Measurements from ENCODE around the gene BCL11B.
A peak's percentile ranks its signal among the peaks of the same experiment; 100 is the strongest.

Gene BCL11B

GRCh38 chr14:99157676-99158075 is 114.3 kb downstream of the BCL11B start:
- no peak for DNase-seq (ENCODE audit: low read depth, low spot score)
- H3K4me3 ChIP-seq (ENCODE audit: low read length) = no peak overlapping the region

GRCh38 chr14:99157246-99157645 is 114.8 kb downstream of the BCL11B start:
- H3K4me3 ChIP-seq (ENCODE audit: low read length) = no peak overlapping the region

GRCh38 chr14:99156814-99157213 is 115.2 kb downstream of the BCL11B start:
- DNase-seq (ENCODE audit: low read depth, low spot score) = no peak

More at GRCh38 chr14:99157246-99157645, 114.8 kb downstream of the BCL11B start:
- no peak for DNase-seq (ENCODE audit: low read depth, low spot score)

GRCh38 chr14:99156090-99156425 is 115.9 kb downstream of the BCL11B start:
- no peak for DNase-seq (ENCODE audit: low read depth, low spot score)
- H3K4me3 ChIP-seq (ENCODE audit: low read length) = no peak overlapping the region

More at GRCh38 chr14:99156814-99157213, 115.2 kb downstream of the BCL11B start:
- H3K4me3 ChIP-seq (ENCODE audit: low read length) = no peak overlapping the region

GRCh38 chr14:99155173-99156089 is 116.6 kb downstream of the BCL11B start:
- no peak overlapping the region for H3K4me3 ChIP-seq (ENCODE audit: low read length)
- DNase-seq (ENCODE audit: low read depth, low spot score) = no peak

GRCh38 chr14:99150236-99150635 is 121.8 kb downstream of the BCL11B start:
- no peak overlapping the region for H3K4me3 ChIP-seq (ENCODE audit: low read length)
- no peak for DNase-seq (ENCODE audit: low read depth, low spot score)

- no peak overlapping the region for H3K4me3 ChIP-seq (ENCODE audit: low read length)
These were observed 123.0 kb downstream of the BCL11B start for GRCh38 chr14:99148861-99149610.

GRCh38 chr14:99148131-99148530 is 123.9 kb downstream of the BCL11B start:
- DNase-seq (ENCODE audit: low read depth, low spot score) = no peak
- no peak overlapping the region for H3K4me3 ChIP-seq (ENCODE audit: low read length)

More at GRCh38 chr14:99148861-99149610, 123.0 kb downstream of the BCL11B start:
- DNase-seq (ENCODE audit: low read depth, low spot score) = no peak

- no peak for DNase-seq (ENCODE audit: low read depth, low spot score)
- no peak overlapping the region for H3K4me3 ChIP-seq (ENCODE audit: low read length)
These were observed 124.6 kb downstream of the BCL11B start for GRCh38 chr14:99147366-99147740.

GRCh38 chr14:99146616-99147365 is 125.2 kb downstream of the BCL11B start:
- no peak overlapping the region for H3K4me3 ChIP-seq (ENCODE audit: low read length)
- DNase-seq (ENCODE audit: low read depth, low spot score) = no peak

GRCh38 chr14:99145307-99145706 is 126.7 kb downstream of the BCL11B start:
- DNase-seq (ENCODE audit: low read depth, low spot score) = no peak
- no peak overlapping the region for H3K4me3 ChIP-seq (ENCODE audit: low read length)

GRCh38 chr14:99143793-99144192 is 128.2 kb downstream of the BCL11B start:
- no peak overlapping the region for H3K4me3 ChIP-seq (ENCODE audit: low read length)

GRCh38 chr14:99143126-99143525 is 128.9 kb downstream of the BCL11B start:
- H3K4me3 ChIP-seq (ENCODE audit: low read length) = no peak overlapping the region
- DNase-seq (ENCODE audit: low read depth, low spot score) = no peak

More at GRCh38 chr14:99143793-99144192, 128.2 kb downstream of the BCL11B start:
- DNase-seq (ENCODE audit: low read depth, low spot score) = peak; percentile 33

GRCh38 chr14:99141236-99141635 is 130.8 kb downstream of the BCL11B start:
- no peak overlapping the region for H3K4me3 ChIP-seq (ENCODE audit: low read length)

GRCh38 chr14:99138999-99139865 is 132.8 kb downstream of the BCL11B start:
- no peak for DNase-seq (ENCODE audit: low read depth, low spot score)
- H3K4me3 ChIP-seq (ENCODE audit: low read length) = no peak overlapping the region

More at GRCh38 chr14:99141236-99141635, 130.8 kb downstream of the BCL11B start:
- DNase-seq (ENCODE audit: low read depth, low spot score) = no peak

GRCh38 chr14:99137913-99138571 is 134.0 kb downstream of the BCL11B start:
- H3K4me3 ChIP-seq (ENCODE audit: low read length) = peak overlapping the region; percentile 46
- peak; percentile 79 for DNase-seq (ENCODE audit: low read depth, low spot score)

- peak overlapping the region; percentile 46 for H3K4me3 ChIP-seq (ENCODE audit: low read length)
- peak; percentile 64 for DNase-seq (ENCODE audit: low read depth, low spot score)
These were observed 134.8 kb downstream of the BCL11B start for GRCh38 chr14:99137001-99137700.

Measured in Jurkat, Clone E6-1 (cell line).